HG02678 (cell line): ENCODE measurements around the gene TNFAIP8L3.
"Not testable (repeated sequence)": the region's sequence is repeated elsewhere in the genome, so short reads cannot be mapped to it uniquely, and the experiment has no call there.

ENCODE experiments used
- ATAC-seq: cut with Tn5 transposase; IDR thresholded peaks from one replicate; pipeline ENCODE4 v1.9.1; 2021; ENCODE audit warnings: mild to moderate bottlenecking, moderate library complexity; ENCODE audit not compliant: unreplicated experiment

The TNFAIP8L3 gene

DNA sequence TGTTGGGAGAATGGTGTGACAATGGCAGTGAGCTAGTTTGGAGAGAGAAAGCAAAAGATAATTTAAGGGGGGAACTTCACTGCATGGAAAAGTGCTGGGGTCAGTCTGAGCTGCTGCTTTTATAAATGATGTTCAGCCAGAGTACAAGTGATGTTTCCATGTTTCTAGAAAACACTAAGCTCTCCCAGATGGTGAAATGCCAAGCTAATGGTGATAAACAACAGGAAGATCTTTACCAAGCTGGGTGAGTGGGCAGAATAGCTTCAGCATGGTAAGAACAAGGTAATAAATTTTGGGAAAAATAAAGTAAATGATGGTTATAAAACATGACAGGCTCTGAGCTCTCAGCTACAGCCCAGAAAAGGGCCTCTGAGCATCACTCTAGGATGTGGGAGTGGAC, 29.4 kb downstream of the TNFAIP8L3 start:
- ATAC-seq, result no peak

- no peak for ATAC-seq
Measured at GRCh38 chr15:51062736-51063135, 32.0 kb downstream of the TNFAIP8L3 start.

DNA sequence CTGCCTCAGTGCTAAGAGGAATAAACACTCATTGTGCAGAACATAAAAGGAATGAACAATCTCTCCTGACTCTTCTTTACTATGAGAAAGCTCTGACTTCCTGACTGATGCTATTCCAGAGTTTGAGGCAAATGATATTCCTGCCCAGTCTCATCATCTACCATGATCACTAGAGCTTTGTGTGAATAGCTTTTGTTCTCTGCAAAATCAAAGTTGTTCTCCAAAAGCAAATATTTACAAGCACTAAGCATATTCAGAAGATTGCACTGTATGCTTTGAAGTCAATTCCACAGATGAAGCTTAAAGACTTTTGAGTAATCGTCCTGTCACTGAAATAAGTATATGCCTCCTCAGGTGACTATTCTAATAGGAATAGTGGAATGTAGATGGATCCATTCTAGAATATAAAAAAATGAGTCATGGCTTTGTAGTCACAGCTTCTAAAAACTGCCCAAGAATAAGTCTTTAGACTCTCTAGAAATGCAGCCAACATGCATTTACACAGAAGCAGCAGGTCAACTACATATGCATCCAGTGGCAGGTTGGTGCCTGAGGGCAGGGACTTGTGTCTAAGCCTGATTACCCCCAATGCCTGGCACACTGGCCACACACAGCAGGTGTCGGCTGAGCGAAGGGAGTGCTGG, 34.6 kb downstream of the TNFAIP8L3 start:
- no peak for ATAC-seq

DNA sequence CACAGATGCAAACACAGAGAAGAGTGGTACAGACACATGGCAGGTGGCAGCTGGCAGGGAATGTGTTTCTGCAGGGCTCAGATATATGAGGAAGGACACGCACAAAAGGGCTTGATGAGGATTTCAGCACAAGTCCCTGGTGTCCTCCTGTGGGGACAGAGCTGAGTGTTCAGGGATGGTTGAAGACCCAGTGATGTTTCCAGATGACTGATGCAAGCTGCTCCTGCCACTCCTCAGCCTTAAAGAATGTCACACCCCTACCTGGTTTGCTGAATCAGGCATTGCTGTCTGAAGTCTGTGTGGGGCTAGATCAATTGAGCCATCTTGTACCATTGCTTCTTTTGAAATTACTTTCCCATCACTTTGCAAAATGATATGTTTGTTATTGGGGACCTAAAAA, 40.2 kb downstream of the TNFAIP8L3 start:
- ATAC-seq, result no peak

GRCh38 chr15:51053571-51053970, 41.1 kb downstream of the TNFAIP8L3 start:
- no peak for ATAC-seq

- ATAC-seq, result no peak
Measured at GRCh38 chr15:51051776-51052175, 42.9 kb downstream of the TNFAIP8L3 start.

DNA sequence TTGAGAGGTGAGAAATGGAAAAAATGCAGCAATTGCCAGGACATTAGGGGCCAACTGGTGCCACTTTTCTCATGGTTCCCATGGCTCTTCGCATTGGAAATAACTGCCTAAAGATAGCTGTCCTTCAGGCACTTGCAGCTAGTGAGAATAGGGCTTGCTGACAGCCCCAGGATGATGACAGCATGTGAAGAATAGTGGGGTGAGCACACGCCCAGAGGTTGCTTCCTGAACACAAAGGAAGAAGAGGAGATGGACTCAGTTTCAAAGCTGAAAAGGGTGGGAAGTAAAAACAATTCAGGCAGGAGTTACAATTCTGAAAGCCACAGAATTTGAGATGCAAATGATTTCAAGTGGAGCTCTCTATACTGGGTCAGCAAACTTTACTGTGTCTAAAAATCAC, 45.6 kb downstream of the TNFAIP8L3 start:
- no peak for ATAC-seq

DNA sequence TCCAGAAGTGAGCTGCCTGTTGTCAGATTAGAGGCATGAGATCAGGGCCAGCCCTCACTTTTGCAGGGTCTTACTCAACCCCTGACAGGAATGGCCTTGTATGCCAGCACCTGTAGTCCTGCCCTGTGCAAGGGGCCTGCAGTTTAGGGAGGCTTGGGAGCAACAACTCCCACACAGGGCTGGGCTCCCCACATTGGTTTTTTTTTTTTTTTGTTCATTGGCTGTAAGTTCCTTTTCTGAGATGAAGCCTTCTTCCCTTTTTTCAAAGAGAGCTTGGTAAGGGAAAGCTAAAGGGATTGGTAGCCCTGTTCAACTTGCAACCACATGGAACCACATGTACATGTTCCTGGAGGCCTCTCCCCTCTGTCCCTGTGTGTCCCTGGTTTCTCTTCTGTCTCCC, 46.4 kb downstream of the TNFAIP8L3 start:
- no peak for ATAC-seq

GRCh38 chr15:51046799-51047449, 47.8 kb downstream of the TNFAIP8L3 start:
- no peak for ATAC-seq

DNA sequence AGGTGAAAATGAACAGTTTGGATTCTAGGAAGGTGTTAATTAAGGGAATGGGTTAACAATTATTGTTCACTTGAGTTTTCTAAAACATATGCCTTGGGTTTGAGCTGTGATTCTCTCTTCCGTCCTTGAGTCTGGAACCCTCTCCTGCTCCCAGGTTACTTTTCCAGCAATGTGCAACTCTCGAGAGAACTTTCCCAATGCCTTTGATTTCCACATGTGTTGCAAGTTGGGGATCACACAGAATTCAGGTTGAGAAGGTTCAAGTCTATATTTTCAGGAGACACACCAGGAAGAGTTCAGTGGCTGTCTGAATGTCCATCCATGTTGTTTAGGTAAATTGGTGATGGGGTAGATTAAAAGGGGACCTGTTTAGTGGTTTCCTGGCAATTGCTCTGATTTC, 48.7 kb downstream of the TNFAIP8L3 start:
- ATAC-seq, result no peak

GRCh38 chr15:51044037-51044727, 50.5 kb downstream of the TNFAIP8L3 start:
- no peak for ATAC-seq

- ATAC-seq, result no peak
Measured at GRCh38 chr15:51038974-51039319, 55.8 kb downstream of the TNFAIP8L3 start.

GRCh38 chr15:51038162-51038973, 56.3 kb downstream of the TNFAIP8L3 start:
- ATAC-seq, result no peak

DNA sequence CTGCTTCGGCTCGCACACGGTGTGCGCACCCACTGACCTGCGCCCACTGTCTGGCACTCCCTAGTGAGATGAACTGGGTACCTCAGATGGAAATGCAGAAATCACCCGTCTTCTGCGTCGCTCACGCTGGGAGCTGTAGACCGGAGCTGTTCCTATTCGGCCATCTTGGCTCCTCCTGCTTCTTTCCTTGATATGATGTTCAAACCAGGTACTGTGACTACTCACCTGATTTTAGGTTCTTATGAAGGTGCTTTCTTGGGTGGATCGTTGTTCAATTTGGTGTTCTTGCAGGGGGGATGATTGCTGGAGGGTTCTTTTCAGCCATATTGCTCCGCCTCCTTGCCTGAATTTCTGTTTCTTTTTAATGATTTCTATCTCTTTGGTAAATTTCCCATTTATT, 57.2 kb downstream of the TNFAIP8L3 start:
- ATAC-seq, result not testable (repeated sequence)

DNA sequence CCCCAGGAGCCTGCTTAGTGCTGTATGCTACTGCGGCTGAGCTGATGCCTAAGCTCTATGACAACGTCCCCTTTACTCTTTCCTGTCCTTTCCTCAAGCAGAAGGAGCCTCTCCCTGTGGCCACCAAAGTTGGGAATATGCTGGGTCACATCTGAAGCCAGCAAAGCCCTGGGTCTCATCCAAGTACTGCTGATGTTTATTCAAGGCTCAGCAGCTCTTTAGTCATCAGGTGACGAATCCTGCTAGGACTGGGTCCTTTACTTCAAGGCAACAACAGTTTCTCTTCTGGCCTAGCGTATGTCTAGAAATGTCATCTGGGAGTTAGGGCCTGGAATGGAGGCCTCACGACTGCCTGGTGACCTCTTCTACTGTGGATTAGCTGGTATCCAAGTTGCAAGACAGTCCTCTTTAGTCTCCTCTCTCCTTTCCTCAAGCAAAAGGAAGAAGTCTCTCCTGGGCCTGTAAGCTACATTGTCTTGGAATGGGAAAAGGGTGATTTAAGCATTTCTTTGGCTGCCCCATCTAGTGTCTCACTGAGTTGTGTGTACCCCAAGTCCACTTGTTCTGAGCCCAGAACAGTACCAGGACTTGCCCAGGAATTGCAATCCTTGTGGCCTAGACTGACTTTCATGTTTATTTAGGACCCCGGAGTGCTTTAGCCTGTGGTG, 63.9 kb downstream of the TNFAIP8L3 start:
- no peak for ATAC-seq

- ATAC-seq, result no peak
Measured at GRCh38 chr15:51025454-51025846, 69.3 kb downstream of the TNFAIP8L3 start.

DNA sequence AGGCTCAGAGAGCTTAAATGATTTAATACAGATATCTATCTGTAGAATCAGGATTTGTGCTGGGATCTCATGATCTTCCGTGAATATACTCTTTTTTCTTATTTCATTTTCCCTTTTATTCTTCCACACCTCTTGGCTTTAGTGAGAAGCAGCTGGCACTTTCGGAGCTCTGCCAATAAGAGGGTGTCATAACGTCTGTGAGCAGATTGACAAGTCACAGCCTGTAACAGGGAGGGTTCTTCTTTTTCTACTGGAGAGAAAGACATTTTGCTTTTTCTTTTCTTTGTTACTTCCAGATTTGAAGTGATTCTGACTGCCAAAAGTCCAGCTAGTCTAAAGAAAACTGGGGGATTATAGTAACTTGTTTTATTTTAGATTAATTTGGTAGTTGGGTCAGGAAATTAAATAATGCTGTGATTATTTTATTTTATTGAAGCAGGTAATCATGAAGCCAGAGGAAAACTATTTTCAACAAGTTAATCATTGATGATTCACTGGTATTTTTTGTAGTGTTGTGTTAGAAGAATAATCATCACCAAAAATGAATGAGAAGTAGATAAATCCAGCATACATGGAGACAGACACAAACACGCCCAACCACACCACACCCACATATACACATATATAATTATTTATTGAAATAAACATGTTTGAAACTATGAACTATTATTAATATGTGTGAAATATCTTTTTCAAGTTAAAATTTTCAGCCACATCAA, 69.8 kb downstream of the TNFAIP8L3 start:
- ATAC-seq, result no peak

DNA sequence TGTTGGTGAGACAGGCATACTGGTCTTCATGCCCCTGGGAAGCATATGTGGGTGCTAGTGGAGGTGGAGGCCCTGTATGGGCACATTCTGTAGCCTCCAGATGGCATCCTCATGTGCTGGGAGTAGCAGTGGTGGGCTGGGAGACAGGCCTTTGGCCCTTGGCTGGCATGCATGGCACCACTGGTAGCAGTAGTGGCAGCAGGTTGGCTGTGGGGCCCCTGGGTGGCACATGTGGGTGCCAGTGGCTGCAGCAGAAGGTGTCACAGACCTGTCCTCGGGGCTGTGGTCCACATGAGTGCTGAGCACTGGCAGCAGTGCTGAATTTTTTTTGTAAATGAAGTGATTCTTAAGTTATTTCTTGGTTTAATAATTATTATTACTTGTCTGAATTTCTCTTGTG, 71.2 kb downstream of the TNFAIP8L3 start:
- ATAC-seq, result no peak

DNA sequence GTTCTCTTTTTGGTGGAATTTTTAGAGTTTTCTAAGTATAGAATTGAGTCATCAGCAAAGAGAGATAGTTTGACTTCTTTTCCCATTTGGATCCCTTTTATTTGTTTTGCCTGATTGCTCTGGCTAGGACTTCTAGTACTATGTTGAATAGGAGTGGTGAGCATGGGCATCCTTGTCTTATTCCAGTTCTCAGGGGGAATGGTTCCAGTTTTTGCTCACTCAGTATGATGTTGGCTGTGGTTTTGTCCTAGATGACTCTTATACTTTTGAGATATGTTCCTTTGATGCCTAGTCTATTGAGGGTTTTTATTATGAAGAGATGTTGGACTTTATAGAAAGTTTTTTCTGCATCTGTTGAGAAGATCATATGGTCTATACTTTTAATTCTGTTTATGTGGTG, 72.5 kb downstream of the TNFAIP8L3 start:
- ATAC-seq, result no peak

- no peak for ATAC-seq
Measured at GRCh38 chr15:51016615-51017014, 78.1 kb downstream of the TNFAIP8L3 start.
